ENCODE results near the gene TRAF2.
"Not testable (repeated sequence)": the region's sequence is repeated elsewhere in the genome, so short reads cannot be mapped to it uniquely, and the experiment has no call there.

The TRAF2 gene

DNA sequence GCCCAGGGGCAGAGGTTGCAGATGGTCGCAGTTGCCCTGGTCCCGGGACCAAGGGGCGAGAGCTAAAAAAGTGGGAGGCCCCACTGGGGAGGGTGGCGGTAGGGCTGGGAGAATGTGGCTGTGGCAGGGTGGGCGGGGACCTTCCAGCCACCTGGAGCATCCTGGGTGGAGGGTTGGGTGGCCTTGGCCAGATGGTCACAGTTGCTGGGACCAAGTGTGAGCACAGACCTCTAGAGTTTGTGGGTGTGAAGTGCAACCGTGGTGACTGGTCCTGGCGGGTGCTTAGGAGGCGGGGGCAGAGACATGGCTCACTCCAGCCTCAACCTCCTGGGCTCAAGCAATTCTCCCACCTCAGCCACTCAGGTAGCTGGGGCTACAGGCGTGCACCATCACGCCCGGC lies 5.7 kb upstream of the TRAF2 start:
- Histone ChIP-seq H3K27me3 (ENCODE audit: control insufficient read depth in 1 of 2, insufficient read depth in 2 of 2, low read length in 2 of 2) (no peaks in the 10 kb centered on the region), H3K36me3 (ENCODE audit: insufficient read depth, low read length) (no peaks in the 10 kb centered on the region), H3K4me1 (ENCODE audit: insufficient read depth, low read length) (peaks cover 8% of the 10 kb centered on the region), H3K9me3 (ENCODE audit: low read length) (no peaks in the 10 kb centered on the region), H3K4me3 (ENCODE audit: low read depth in 1 of 2, low read length in 2 of 2) (no peak overlapping the region), H3K27ac (ENCODE audit: low read depth, low read length) (no peak overlapping the region), H3K9ac (ENCODE audit: low read length) (no peak overlapping the region)

DNA sequence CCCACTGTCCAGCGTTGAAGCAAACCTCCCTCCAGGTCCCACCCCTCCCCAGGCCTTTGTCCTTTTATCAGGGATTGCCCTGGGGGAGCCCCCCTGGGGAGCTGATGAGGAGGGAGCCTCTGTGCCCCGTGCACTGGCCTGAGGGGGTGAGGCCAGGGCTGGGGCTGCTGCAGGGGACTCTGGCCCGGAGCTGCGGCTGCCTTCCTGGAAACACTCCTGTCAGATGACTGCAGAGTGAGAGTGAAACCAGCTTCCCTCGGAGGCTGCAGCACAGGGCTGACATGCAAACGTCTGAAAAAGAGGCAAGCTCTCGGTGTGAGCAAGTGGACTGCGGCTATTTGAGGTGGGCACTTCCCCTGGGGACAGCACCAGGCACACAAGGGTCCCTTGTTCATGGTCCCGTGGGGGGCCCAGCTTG lies 4.6 kb upstream of the TRAF2 start:
- H3K27me3 ChIP-seq (ENCODE audit: control insufficient read depth in 1 of 2, insufficient read depth in 2 of 2, low read length in 2 of 2), result no peaks in the 10 kb centered on the region
- H3K9me3 ChIP-seq (ENCODE audit: low read length), result no peaks in the 10 kb centered on the region
- H3K27ac ChIP-seq (ENCODE audit: low read depth, low read length), result peak overlapping the region; percentile 44
- no peak overlapping the region for H3K9ac ChIP-seq (ENCODE audit: low read length)
- H3K4me3 ChIP-seq (ENCODE audit: low read depth in 1 of 2, low read length in 2 of 2), result no peak overlapping the region
- H3K4me1 ChIP-seq (ENCODE audit: insufficient read depth, low read length), result peaks cover 8% of the 10 kb centered on the region
- no peaks in the 10 kb centered on the region for H3K36me3 ChIP-seq (ENCODE audit: insufficient read depth, low read length)

DNA sequence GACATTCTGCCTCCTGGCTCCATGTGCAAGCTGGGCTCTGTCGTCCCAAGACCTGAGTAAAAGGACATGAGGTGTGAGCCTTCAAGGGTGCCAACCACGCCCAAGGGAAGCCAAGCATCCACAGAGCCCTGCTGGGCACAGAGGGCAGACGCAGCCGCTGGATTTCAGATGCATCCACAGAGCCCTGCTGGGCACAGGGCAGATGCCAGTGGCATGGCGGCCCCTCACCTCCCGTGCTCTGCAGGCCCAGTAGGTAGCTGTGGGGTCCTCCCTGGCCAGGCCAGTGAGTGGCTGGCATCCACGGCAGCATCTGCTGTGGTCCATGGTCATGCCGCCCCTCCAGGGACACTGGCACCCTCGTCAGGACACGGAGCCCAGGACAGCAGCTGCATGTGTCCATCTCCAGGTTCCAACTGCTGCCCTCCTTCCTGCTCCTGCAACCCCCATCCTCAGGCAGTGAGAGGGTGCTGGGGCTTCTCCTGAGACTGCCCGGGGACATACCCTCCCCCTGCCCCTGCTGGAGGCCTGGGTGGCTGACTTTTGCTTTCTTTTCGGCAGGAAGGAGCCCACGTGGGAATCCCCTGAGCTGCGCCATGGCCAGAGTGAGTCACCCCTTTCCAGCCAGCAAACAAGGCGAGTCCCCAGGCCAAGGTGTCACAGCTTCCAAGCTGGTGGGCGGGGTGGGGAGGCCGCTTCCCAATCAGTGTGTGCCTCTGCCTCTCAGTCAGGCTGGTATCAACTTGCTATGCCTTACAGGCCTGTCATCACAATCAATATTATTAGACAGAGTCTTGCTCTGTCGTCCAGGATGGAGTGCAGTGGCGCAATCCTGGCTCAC lies 4.0 kb upstream of the TRAF2 start:
- H3K9ac ChIP-seq (ENCODE audit: low read length), result no peak overlapping the region
- peaks cover 10% of the 10 kb centered on the region for H3K4me1 ChIP-seq (ENCODE audit: insufficient read depth, low read length)
- H3K4me3 ChIP-seq (ENCODE audit: low read depth in 1 of 2, low read length in 2 of 2), result no peak overlapping the region
- no peaks in the 10 kb centered on the region for H3K9me3 ChIP-seq (ENCODE audit: low read length)
- H3K27me3 ChIP-seq (ENCODE audit: control insufficient read depth in 1 of 2, insufficient read depth in 2 of 2, low read length in 2 of 2), result no peaks in the 10 kb centered on the region
- H3K27ac ChIP-seq (ENCODE audit: low read depth, low read length), result peak overlapping the region; percentile 44
- H3K36me3 ChIP-seq (ENCODE audit: insufficient read depth, low read length), result no peaks in the 10 kb centered on the region

DNA sequence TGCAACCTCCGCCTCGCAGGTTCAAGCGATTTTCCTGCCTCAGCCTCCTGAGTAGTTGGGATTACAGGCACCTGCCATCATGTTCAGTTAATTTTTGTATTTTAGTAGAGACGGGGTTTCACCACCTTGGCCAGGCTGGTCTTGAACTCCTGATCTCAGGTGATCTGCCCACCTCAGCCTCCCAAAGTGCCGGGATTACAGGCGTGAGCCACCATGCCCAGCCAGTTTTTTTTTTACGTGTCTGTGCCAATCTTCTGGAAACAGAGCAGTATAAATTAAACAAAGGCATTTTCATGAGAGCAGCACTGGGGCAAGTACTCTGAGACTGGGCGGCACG lies 3.4 kb upstream of the TRAF2 start:
- not testable (repeated sequence) for H3K36me3 ChIP-seq (ENCODE audit: insufficient read depth, low read length); H3K4me3 ChIP-seq (ENCODE audit: low read depth in 1 of 2, low read length in 2 of 2); H3K9me3 ChIP-seq (ENCODE audit: low read length); H3K27me3 ChIP-seq (ENCODE audit: control insufficient read depth in 1 of 2, insufficient read depth in 2 of 2, low read length in 2 of 2); H3K9ac ChIP-seq (ENCODE audit: low read length); H3K27ac ChIP-seq (ENCODE audit: low read depth, low read length)
- H3K4me1 ChIP-seq (ENCODE audit: insufficient read depth, low read length), result peaks cover 13% of the 10 kb centered on the region

DNA sequence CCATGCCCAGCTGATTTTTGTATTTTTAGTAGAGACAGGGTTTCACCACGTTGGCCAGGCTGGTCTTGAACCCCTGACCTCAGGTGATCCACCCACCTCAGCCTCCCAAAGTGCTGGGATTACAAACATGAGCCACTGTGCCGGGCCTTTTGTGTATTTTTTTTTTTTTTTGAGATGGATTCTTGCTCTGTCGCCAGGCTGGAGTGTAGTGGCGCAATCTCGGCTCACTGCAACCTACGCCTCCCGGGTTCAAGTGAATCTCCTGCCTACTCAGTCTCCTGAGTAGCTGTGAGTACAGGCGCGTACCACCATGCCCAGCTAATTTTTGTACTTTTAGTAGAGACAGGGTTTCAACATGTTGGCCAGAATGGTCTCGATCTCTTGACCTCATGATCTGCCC lies 2.6 kb upstream of the TRAF2 start:
- not testable (repeated sequence) for H3K9ac ChIP-seq (ENCODE audit: low read length); H3K36me3 ChIP-seq (ENCODE audit: insufficient read depth, low read length); H3K4me3 ChIP-seq (ENCODE audit: low read depth in 1 of 2, low read length in 2 of 2); H3K27me3 ChIP-seq (ENCODE audit: control insufficient read depth in 1 of 2, insufficient read depth in 2 of 2, low read length in 2 of 2); H3K9me3 ChIP-seq (ENCODE audit: low read length); H3K27ac ChIP-seq (ENCODE audit: low read depth, low read length)
- peaks cover 13% of the 10 kb centered on the region for H3K4me1 ChIP-seq (ENCODE audit: insufficient read depth, low read length)

DNA sequence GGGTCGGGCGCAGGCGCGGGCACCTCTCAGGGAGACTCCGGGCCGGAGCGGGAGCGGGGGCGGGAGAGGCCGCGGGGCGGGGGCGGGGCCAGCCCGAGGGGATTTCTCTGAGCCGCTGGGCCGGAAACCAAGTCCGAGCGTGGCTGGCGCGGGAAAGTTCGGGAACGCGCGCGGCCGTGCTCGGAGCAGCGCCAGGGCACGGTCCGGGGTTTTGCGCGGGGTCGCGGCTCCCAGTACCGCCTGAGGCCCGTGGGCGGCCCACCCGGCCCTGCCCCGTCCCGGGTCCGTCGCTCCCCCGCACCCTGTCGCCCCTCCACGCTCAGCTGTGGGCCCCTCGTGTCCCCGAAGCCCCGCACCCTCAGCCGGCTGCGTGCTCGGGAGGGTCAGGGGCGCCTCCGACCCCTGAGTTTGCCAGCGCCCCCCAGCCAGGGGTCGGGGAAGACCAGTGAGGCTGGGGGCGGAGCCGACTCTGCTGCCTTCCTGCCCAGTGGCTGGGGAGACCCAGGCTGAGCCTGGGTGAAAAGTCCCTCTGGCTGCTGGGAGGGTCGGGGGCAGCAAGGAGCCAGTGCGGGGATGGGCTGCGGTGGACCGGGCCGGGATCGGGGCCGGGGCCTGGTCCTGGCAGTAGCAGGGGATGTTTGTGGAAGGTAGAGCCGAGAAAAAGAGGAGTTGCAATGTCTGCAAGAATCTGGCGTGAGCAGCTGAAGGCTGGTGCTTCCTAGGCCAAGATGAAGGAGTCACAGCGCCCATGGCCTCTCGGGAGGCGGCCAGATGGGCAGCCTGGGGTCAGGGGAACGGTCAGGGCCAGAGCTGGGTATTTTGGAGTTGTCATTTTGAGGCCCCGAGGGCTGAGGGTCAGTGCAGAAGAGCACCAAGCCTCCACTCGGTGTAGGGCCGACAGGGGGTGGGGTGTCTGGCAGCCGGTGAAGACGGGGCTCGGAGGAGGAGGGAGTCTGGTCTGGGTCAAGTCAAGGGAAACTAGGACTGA lies 588 bp downstream of the TRAF2 start:
- Histone ChIP-seq H3K36me3 (ENCODE audit: insufficient read depth, low read length) (no peaks in the 10 kb centered on the region), H3K4me1 (ENCODE audit: insufficient read depth, low read length) (peaks cover 8% of the 10 kb centered on the region), H3K27ac (ENCODE audit: low read depth, low read length) (peak overlapping the region; percentile 70), H3K4me3 (ENCODE audit: low read depth in 1 of 2, low read length in 2 of 2) (peak overlapping the region; percentile 66 to 68), H3K9me3 (ENCODE audit: low read length) (no peaks in the 10 kb centered on the region), H3K27me3 (ENCODE audit: control insufficient read depth in 1 of 2, insufficient read depth in 2 of 2, low read length in 2 of 2) (no peaks in the 10 kb centered on the region), H3K9ac (ENCODE audit: low read length) (peak overlapping the region; percentile 44)

DNA sequence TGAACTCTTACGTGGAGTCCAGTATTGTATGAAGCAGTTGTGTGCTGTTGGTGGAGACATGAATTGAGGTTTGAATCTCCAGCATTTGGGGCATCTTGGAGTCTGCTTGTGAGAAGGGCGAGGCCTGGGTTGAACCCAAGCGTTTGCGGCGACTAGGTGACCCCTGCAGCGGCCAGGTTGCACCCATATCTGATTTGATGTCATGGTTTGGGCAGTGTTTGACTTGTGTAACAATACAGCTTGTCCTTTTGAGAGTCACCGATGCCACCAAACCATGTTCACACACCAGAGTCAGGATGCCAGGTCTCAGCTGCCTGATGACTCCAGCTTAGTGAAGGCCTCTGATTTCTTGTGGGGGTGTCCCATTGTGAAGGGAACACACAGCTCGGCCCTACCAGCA lies 2.1 kb downstream of the TRAF2 start:
- Histone ChIP-seq H3K9ac (ENCODE audit: low read length) (no peak overlapping the region), H3K9me3 (ENCODE audit: low read length) (no peaks in the 10 kb centered on the region), H3K27me3 (ENCODE audit: control insufficient read depth in 1 of 2, insufficient read depth in 2 of 2, low read length in 2 of 2) (no peaks in the 10 kb centered on the region), H3K4me1 (ENCODE audit: insufficient read depth, low read length) (peaks cover 5% of the 10 kb centered on the region), H3K4me3 (ENCODE audit: low read depth in 1 of 2, low read length in 2 of 2) (no peak overlapping the region), H3K36me3 (ENCODE audit: insufficient read depth, low read length) (peaks cover 6% of the 10 kb centered on the region), H3K27ac (ENCODE audit: low read depth, low read length) (no peak overlapping the region)

DNA sequence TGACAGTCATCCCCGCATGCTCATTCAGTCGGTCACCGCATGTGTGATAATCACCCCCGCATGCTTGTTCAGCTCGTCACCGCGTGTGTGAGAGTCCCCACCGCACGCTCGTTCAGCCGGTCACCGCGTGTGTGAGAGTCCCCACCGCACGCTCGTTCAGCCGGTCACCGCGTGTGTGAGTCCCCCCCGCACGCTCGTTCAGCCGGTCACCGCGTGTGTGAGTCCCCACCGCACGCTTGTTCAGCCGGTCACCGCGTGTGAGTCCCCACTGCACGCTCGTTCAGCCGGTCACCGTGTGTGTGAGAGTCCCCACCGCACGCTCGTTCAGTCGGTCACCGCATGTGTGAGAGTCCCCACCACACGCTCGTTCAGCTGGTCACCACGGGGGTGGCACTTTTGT lies 3.5 kb downstream of the TRAF2 start:
- Histone ChIP-seq H3K4me3 (ENCODE audit: low read depth in 1 of 2, low read length in 2 of 2) (no peak overlapping the region), H3K36me3 (ENCODE audit: insufficient read depth, low read length) (peaks cover 6% of the 10 kb centered on the region), H3K9me3 (ENCODE audit: low read length) (no peaks in the 10 kb centered on the region), H3K4me1 (ENCODE audit: insufficient read depth, low read length) (peaks cover 5% of the 10 kb centered on the region), H3K27ac (ENCODE audit: low read depth, low read length) (no peak overlapping the region), H3K9ac (ENCODE audit: low read length) (no peak overlapping the region), H3K27me3 (ENCODE audit: control insufficient read depth in 1 of 2, insufficient read depth in 2 of 2, low read length in 2 of 2) (no peaks in the 10 kb centered on the region)

DNA sequence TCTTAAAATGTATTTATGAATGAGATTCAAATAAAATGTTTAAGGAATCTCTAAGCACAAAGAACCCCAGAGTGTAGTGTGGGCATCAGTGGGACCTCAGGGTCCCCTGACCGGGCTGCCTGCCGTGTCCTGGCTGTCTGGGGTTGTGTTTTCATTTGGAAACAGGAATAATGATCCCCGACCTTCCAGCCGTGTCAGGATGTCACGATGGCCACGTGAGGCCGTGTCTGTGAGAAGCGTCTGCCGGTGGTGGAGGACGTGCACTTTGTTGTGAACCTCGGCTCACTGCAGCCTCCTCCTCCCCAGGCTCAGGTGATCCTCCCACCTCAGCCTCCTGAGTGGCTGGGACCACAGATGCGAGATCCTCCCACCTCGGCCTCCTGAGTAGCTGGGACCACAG lies 4.3 kb downstream of the TRAF2 start:
- Histone ChIP-seq H3K9ac (ENCODE audit: low read length) (no peak overlapping the region), H3K27ac (ENCODE audit: low read depth, low read length) (no peak overlapping the region), H3K27me3 (ENCODE audit: control insufficient read depth in 1 of 2, insufficient read depth in 2 of 2, low read length in 2 of 2) (no peaks in the 10 kb centered on the region), H3K4me3 (ENCODE audit: low read depth in 1 of 2, low read length in 2 of 2) (no peak overlapping the region), H3K9me3 (ENCODE audit: low read length) (no peaks in the 10 kb centered on the region), H3K4me1 (ENCODE audit: insufficient read depth, low read length) (peaks cover 5% of the 10 kb centered on the region), H3K36me3 (ENCODE audit: insufficient read depth, low read length) (peaks cover 6% of the 10 kb centered on the region)

DNA sequence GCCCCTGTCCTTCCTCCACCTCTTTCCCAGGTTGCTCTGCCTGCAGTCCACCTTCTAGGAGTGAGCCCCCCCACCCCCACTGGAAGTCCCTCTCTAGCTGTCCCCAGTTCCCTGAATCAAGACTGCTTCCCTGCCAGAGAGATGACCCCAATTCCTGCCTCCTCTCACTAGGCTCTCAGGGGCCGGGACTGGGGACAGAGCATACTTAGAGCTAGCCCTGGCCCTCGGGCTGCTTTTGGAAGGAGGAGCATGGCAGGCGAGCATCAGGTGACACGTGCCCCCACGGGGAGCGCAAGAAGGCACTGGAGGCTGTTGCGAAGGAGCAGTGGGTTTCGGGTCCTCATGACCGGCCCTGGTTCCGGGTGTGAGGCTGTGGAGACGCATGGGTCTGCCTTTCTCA lies 9.7 kb downstream of the TRAF2 start:
- Histone ChIP-seq H3K4me3 (ENCODE audit: low read depth in 1 of 2, low read length in 2 of 2) (no peak overlapping the region), H3K9ac (ENCODE audit: low read length) (no peak overlapping the region), H3K4me1 (ENCODE audit: insufficient read depth, low read length) (no peaks in the 10 kb centered on the region)

DNA sequence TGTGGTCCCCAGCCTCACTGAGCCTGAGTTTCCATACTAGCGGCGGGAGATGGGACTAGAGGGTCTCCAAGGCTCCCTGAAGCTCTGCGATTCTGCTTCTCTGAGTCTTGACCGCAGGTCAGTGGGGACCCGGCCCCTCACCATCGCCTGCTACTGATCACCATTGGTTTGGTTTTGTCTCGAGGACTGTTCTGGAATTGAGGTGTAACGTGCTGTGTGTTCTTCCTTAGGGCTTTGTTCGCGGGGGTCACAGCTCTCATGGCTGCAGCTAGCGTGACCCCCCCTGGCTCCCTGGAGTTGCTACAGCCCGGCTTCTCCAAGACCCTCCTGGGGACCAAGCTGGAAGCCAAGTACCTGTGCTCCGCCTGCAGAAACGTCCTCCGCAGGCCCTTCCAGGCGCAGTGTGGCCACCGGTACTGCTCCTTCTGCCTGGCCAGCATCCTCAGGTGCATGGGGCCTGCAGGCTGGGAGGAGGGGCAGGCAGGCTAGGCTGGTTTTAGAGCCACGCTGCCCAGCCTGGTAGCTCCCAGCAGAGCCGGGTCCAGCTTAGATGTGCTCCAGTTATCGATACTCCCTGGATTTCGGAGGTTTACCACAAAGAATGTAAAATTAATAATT lies 12.3 kb downstream of the TRAF2 start:
- H3K4me3 ChIP-seq (ENCODE audit: low read depth in 1 of 2, low read length in 2 of 2), result no peak overlapping the region
- peaks cover 8% of the 10 kb centered on the region for H3K36me3 ChIP-seq (ENCODE audit: insufficient read depth, low read length)
- H3K4me1 ChIP-seq (ENCODE audit: insufficient read depth, low read length), result peaks cover 20% of the 10 kb centered on the region
- H3K9me3 ChIP-seq (ENCODE audit: low read length), result no peaks in the 10 kb centered on the region
- H3K27ac ChIP-seq (ENCODE audit: low read depth, low read length), result no peak overlapping the region
- no peaks in the 10 kb centered on the region for H3K27me3 ChIP-seq (ENCODE audit: control insufficient read depth in 1 of 2, insufficient read depth in 2 of 2, low read length in 2 of 2)
- H3K9ac ChIP-seq (ENCODE audit: low read length), result no peak overlapping the region

More for the DNA sequence above, 9.7 kb downstream of the TRAF2 start:
- no peaks in the 10 kb centered on the region for H3K27me3 ChIP-seq (ENCODE audit: control insufficient read depth in 1 of 2, insufficient read depth in 2 of 2, low read length in 2 of 2)
- no peaks in the 10 kb centered on the region for H3K9me3 ChIP-seq (ENCODE audit: low read length)
- peaks cover 15% of the 10 kb centered on the region for H3K36me3 ChIP-seq (ENCODE audit: insufficient read depth, low read length)
- H3K27ac ChIP-seq (ENCODE audit: low read depth, low read length), result no peak overlapping the region

All from muscle layer of colon (tissue), 2 donors.